SK-N-MC (cell line): ENCODE measurements around the gene OLIG3.

ENCODE experiments used
- EZH2 ChIP-seq: fragments of 200-600 bp; sonication (generic); IDR thresholded peaks from one replicate; pipeline ENCODE4 v1.6.1; 2017; ENCODE audit warnings: antibody characterized with exemption
- POLR2AphosphoS5 ChIP-seq: IDR thresholded peaks from 2 replicates; pipeline ENCODE4 v1.6.1; 2012; ENCODE audit warnings: mild to moderate bottlenecking, low read depth, low read length, borderline replicate concordance

DNA sequence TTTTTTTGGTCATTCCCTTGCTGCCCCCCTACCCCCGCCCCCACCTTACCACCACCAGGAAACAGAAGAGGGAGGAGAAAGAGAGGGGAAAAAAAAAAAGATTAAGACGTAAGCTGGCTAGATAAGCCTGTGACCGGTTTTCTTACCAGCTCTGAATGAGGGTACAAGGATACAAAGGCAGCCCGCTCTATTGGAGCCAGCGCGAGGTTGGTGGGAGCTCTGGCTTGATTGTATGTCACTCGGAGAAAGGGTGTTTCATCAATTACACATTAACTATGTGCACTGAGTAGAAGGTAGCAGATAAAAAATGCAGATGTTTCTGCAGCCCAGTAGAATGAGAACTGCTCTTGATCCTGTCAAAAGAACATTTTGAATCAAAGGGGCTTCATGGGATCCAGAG is 28.6 kb upstream of the OLIG3 start:
- TF ChIP-seq POLR2AphosphoS5 = no peak
- TF ChIP-seq EZH2 = no peak
